ENCODE results near the gene TPRG1L.

The TPRG1L gene

GRCh38 chr1:3594706-3595377 lies 30.0 kb upstream of the TPRG1L start:
- TF ChIP-seq CTCF (conservative IDR thresholded peaks at IDR 0.05; ENCODE audit: low read depth, low read length) = no peak
- no peak for DNase-seq (ENCODE audit: low read depth)
- no peak overlapping the region for H3K4me3 ChIP-seq (ENCODE audit: low read length)

GRCh38 chr1:3595949-3596348 lies 28.9 kb upstream of the TPRG1L start:
- H3K4me3 ChIP-seq (ENCODE audit: low read length) = no peak overlapping the region
- DNase-seq (ENCODE audit: low read depth) = no peak
- TF ChIP-seq CTCF (conservative IDR thresholded peaks at IDR 0.05; ENCODE audit: low read depth, low read length) = no peak

- no peak for DNase-seq (ENCODE audit: low read depth)
- no peak for TF ChIP-seq CTCF (conservative IDR thresholded peaks at IDR 0.05; ENCODE audit: low read depth, low read length)
- no peak overlapping the region for H3K4me3 ChIP-seq (ENCODE audit: low read length)
Observed at GRCh38 chr1:3596663-3597598, 27.9 kb upstream of the TPRG1L start.

- no peak for DNase-seq (ENCODE audit: low read depth)
- H3K4me3 ChIP-seq (ENCODE audit: low read length) = no peak overlapping the region
- no peak for TF ChIP-seq CTCF (conservative IDR thresholded peaks at IDR 0.05; ENCODE audit: low read depth, low read length)
Observed at GRCh38 chr1:3597599-3597964, 27.2 kb upstream of the TPRG1L start.

GRCh38 chr1:3598051-3598491 lies 26.7 kb upstream of the TPRG1L start:
- no peak for TF ChIP-seq CTCF (conservative IDR thresholded peaks at IDR 0.05; ENCODE audit: low read depth, low read length)
- DNase-seq (ENCODE audit: low read depth) = no peak
- H3K4me3 ChIP-seq (ENCODE audit: low read length) = no peak overlapping the region

- TF ChIP-seq CTCF (conservative IDR thresholded peaks at IDR 0.05; ENCODE audit: low read depth, low read length) = no peak
- H3K4me3 ChIP-seq (ENCODE audit: low read length) = no peak overlapping the region
- DNase-seq (ENCODE audit: low read depth) = no peak
Observed at GRCh38 chr1:3598522-3599285, 26.1 kb upstream of the TPRG1L start.

Data from retinal pigment epithelial cell (primary cell).